Heart left ventricle (tissue), 16 donors: ENCODE data around the gene NXPE4. TPM values are rescaled to one million over a fixed set of nuclear protein-coding genes. Genes with fewer than 3 reads are reported as not detected.
"Not testable (repeated sequence)": the region's sequence is repeated elsewhere in the genome, so short reads cannot be mapped to it uniquely, and the experiment has no call there.

Experiments used
- ATAC-seq, 4 donors: fragments of 200-7000 bp; cut with Tn5 transposase; one replicate each; pipeline ENCODE4 v1.9.1; 2020 to 2022; ENCODE audit warnings: moderate library complexity in 4 of 4, mild to moderate bottlenecking in 3 of 4, moderate number of reproducible peaks in 1 of 4
- DNase-seq, 5 donors: peaks; one replicate each; pipeline ENCODE4 v3.0.0-alpha.2; 2020
- H3K27ac ChIP-seq, 12 donors: fragments of 200-600 bp; sonication (generic) in 4 of 12; one replicate each; pipeline versions ENCODE4 v1.5.0 to v1.8.0; 2016 to 2022; ENCODE audit warnings: mild to moderate bottlenecking in 2 of 12
- H3K27me3 ChIP-seq, 9 donors: fragments of 200-600 bp; sonication (generic) in 2 of 9; one replicate each; pipeline versions ENCODE4 v1.5.1 to v1.8.0; 2016 to 2022; ENCODE audit warnings: mild to moderate bottlenecking in 3 of 9
- H3K36me3 ChIP-seq, 9 donors: fragments of 200-600 bp; sonication (generic) in 2 of 9; one replicate each; pipeline versions ENCODE4 v1.5.0 to v1.8.0; 2018 to 2022; ENCODE audit warnings: mild to moderate bottlenecking in 2 of 9
- H3K4me1 ChIP-seq, 12 donors: fragments of 200-600 bp; sonication (generic) in 4 of 12; one replicate each; pipeline versions ENCODE4 v1.5.0 to v1.8.0; 2016 to 2022; ENCODE audit warnings: mild to moderate bottlenecking in 3 of 12
- H3K4me3 ChIP-seq, 12 donors: fragments of 200-600 bp; sonication (generic) in 4 of 12; one replicate each; pipeline versions ENCODE4 v1.5.0 to v1.8.0; 2017 to 2022; ENCODE audit warnings: mild to moderate bottlenecking in 9 of 12, moderate library complexity in 4 of 12
- H3K9me3 ChIP-seq, 12 donors: fragments of 200-600 bp; sonication (generic) in 4 of 12; one replicate each; pipeline versions ENCODE4 v1.5.0 to v1.8.0; 2016 to 2022; ENCODE audit warnings: mild to moderate bottlenecking in 1 of 12
- CTCF ChIP-seq, 12 donors: fragments of 200-600 bp; sonication (generic) in 4 of 12; IDR thresholded peaks; one replicate each; pipeline versions ENCODE4 v1.5.0 to v1.8.0; 2018 to 2022; ENCODE audit warnings: antibody characterized with exemption in 12 of 12, mild to moderate bottlenecking in 5 of 12
- POLR2A ChIP-seq, 2 donors: fragments of 450-650 bp; IDR thresholded peaks; one replicate each; pipeline ENCODE4 v1.6.1; 2017; ENCODE audit warnings: antibody characterized with exemption in 2 of 2, mild to moderate bottlenecking in 2 of 2, moderate library complexity in 2 of 2
- WGBS, 4 donors: extraction: QIAGEN DNeasy Blood & Tissue Kit in 2 of 4; methylation state at CpG; one replicate each; pipeline versions ENCODE4 v1.1.5 to v1.1.7; 2013 to 2018; 5-methylcytosine and 5-hydroxymethylcytosine counted together
- intact Hi-C, 10 donors: fragments of 100-400 bp; cut with DNase I; formaldehyde crosslinking; loops; one replicate each; pipeline versions ENCODE4 v1.11.1 to v1.14.2; 2022
- polyA plus RNA-seq, 2 donors: library from polyadenylated mRNA; stranded (reverse); fragments of 200-250 nt; gene quantifications; one replicate each; pipeline ENCODE4 v1.2.3, GENCODE V29; 2013
- total RNA-seq, 9 donors: library from RNA; depleted of rRNA in 2 of 9; stranded (reverse); fragments of >200 nt in 2 of 9; fragmentation: NEBNext Ultra II Directional in 3 of 9; extraction: Animal tissue kit (Norgen Biotek cat#: 25700) in 3 of 9; gene quantifications; one replicate each; pipeline versions ENCODE4 v1.1.0 to v1.2.4, GENCODE V29; 2016 to 2023
- donor health status: ischemic (EF 13 %, LVEDD 7.1; RV severe dilation, severe dysfunction).
- donor health status: healthy with polysubstance abuse.
- donor health status: DM: no; HTN: yes; CAD: no.
- donor health status: DM: no; HTN: no; CAD: no.
- donor health status: ischemic (EF 25% LVEDD 6.9; RV normal size, moderate dysfunction).
- donor health status: ischemic (EF 25% LVEDD 5.7; RV mildly dilated, moderate dysfunction).
- donor health status: healthy.
- donor health status: DM: yes; HTN: yes; CAD: no.
- donor health status: ischemic (EF 35%, LVEDD 5.7; RV mildly dilated, moderate dysfunction).
- donor health status: nonischemic (EF 11% LVEDD 7.7; RV severe dilation, severe dysfunction).
- donor health status: DM: yes; HTN: yes; CAD: no.
- donor health status: PGD.
- donor health status: ischemic (EF 29% LVEDD 5.4; RV normal size, mild dysfunction).
- donor health status: nonischemic (EF 23%, LVEDD 6.1; RV moderate dilation, normal function).

NXPE4 gene
- total and polyA plus RNA-seq, 11 donors, result not detected

DNA sequence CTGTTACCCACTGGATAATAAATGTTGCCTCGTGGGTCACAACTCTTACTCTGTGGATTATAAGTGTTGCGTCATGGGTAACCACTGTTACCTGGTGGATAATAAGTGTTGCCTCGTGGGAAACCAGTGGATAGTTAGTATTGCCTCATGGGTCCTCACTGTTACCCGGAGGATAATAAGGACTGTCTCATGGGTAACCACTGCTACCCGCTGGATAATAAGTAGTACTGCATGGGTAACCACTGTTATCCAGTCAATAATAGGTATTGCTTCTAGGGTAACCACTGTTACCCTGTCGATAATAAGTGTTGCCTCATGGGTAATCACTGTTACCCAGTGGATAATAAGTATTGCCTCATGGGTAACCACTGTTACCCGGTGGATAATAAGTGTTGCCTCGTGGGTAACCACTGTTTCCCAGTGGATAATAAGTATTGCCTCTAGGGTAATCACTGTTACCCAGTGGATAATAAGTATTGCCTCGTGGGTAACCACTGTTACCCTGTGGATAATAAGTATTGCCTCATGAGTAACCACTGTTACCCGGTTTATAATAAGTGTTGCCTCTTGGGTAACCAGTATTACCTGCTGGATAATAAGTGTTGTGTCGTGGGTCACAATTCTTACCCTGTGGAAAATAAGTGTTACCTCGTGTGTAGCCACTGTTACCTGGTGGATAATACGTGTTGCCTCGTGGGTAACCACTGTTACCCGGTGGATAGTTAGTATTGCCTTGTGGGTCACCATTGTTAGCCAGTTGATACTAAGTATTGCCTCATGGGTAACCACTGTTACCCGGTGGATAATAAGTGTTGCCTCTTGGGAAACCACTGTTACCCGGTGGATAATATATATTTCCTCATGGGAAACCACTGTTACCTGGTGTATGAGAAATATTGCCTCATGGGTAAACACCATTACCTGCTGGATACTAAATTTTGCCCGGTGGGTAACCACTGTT, 15.7 kb upstream of the NXPE4 start:
- H3K27me3 ChIP-seq, result no peaks in the 10 kb centered on the region
- H3K9me3 ChIP-seq, result peaks cover 0 to 35% (median 0%) of the 10 kb centered on the region in 12 donors
- no peak for ATAC-seq
- DNase-seq, result no peak
- intact Hi-C loops, result loop anchor here in 2 of 10 donors (10.0 kb wide), 1 partner anchor 266 kb away; no protein-coding TSS in a partner anchor
- H3K4me3 ChIP-seq, result no peak overlapping the region
- TF ChIP-seq CTCF (IDR thresholded peaks at IDR 0.05) (peak in 7 of 12 donors; percentile 16 to 21 (median 19)), POLR2A (IDR thresholded peaks at IDR 0.05) (no peak)
- 84 to 92% (median 88%) methylated on average over 14 to 18 of the region's 18 CpGs for WGBS, 4 donors
- H3K4me1 ChIP-seq, result no peaks in the 10 kb centered on the region
- H3K27ac ChIP-seq, result no peak overlapping the region
- no peaks in the 10 kb centered on the region for H3K36me3 ChIP-seq

- intact Hi-C loops, result loop anchor here in 2 of 10 donors (10.0 kb wide), 1 partner anchor 266 kb away; no protein-coding TSS in a partner anchor
- H3K4me1 ChIP-seq, result no peaks in the 10 kb centered on the region
- TF ChIP-seq CTCF (IDR thresholded peaks at IDR 0.05) (no peak), POLR2A (IDR thresholded peaks at IDR 0.05) (no peak)
- H3K27me3 ChIP-seq, result no peaks in the 10 kb centered on the region
- no peak overlapping the region for H3K27ac ChIP-seq
- DNase-seq, result no peak
- H3K36me3 ChIP-seq, result no peaks in the 10 kb centered on the region
- no peak overlapping the region for H3K4me3 ChIP-seq
- 89 to 94% (median 91%) methylated on average over 10 of the region's 10 CpGs for WGBS, 4 donors
- peaks cover 0 to 35% (median 0%) of the 10 kb centered on the region in 12 donors for H3K9me3 ChIP-seq
- ATAC-seq, result no peak
These were observed 15.0 kb upstream of the NXPE4 start for GRCh38 chr11:114610550-114610949.

- H3K9me3 ChIP-seq, result peaks cover 0 to 40% (median 0%) of the 10 kb centered on the region in 12 donors
- no peaks in the 10 kb centered on the region for H3K4me1 ChIP-seq
- no peak for DNase-seq
- no peak for TF ChIP-seq POLR2A (IDR thresholded peaks at IDR 0.05)
- TF ChIP-seq CTCF (IDR thresholded peaks at IDR 0.05), result no peak
- intact Hi-C loops, result loop anchor here in 2 of 10 donors (10.0 kb wide), 1 partner anchor 265 kb away; no protein-coding TSS in a partner anchor
- H3K36me3 ChIP-seq, result no peaks in the 10 kb centered on the region
- H3K4me3 ChIP-seq, result no peak overlapping the region
- no peak overlapping the region for H3K27ac ChIP-seq
- WGBS, 4 donors, result 83 to 92% (median 88%) methylated on average over 9 of the region's 9 CpGs
- no peak for ATAC-seq
- no peaks in the 10 kb centered on the region for H3K27me3 ChIP-seq
These were observed 13.8 kb upstream of the NXPE4 start for GRCh38 chr11:114609429-114609828.

GRCh38 chr11:114608605-114609004, 13.0 kb upstream of the NXPE4 start:
- not testable (repeated sequence) for H3K27me3 ChIP-seq, H3K27ac ChIP-seq, H3K4me1 ChIP-seq, ATAC-seq, DNase-seq, H3K36me3 ChIP-seq, H3K4me3 ChIP-seq
- H3K9me3 ChIP-seq, result peaks cover 0 to 43% (median 0%) of the 10 kb centered on the region in 12 donors
- intact Hi-C loops, result loop anchor here in 2 of 10 donors (10.0 kb wide), 1 partner anchor 264 kb away; no protein-coding TSS in a partner anchor
- 76 to 83% (median 81%) methylated on average over 8 to 9 of the region's 9 CpGs for WGBS, 4 donors
